CD4-positive, alpha-beta memory T cell (primary cell): ENCODE measurements around the gene CNDP1. TPM values are rescaled to one million over a fixed set of nuclear protein-coding genes. Genes with fewer than 3 reads are reported as not detected.

ENCODE experiments used
- CTCF ChIA-PET: fragments of 350-600 bp; sonication (Branson Sonifier 250); formaldehyde crosslinking; loops from one replicate; lab custom pipeline; 2021; ENCODE audit warnings: inconsistent platforms; ENCODE audit not compliant: partially characterized antibody; lab: Charles Lee
- POLR2A ChIA-PET: fragments of 350-600 bp; sonication (Branson Sonifier 250); formaldehyde crosslinking; loops from one replicate; lab custom pipeline; 2021; ENCODE audit not compliant: partially characterized antibody; lab: Charles Lee
- DNase-seq, 5 donors: peaks; one replicate each; pipeline versions ENCODE4 v3.0.0 to v3.0.0-alpha.2; 2020 to 2022; ENCODE audit warnings: mixed read lengths in 1 of 5
- H3K27ac ChIP-seq: one replicate; pipeline ENCODE4 v1.7.0; 2013; ENCODE audit warnings: low read depth, low read length
- H3K27me3 ChIP-seq: 2 replicates; pipeline ENCODE4 v1.7.0; 2013; ENCODE audit warnings: mild to moderate bottlenecking, low read length, moderate library complexity; ENCODE audit not compliant: insufficient read depth
- H3K36me3 ChIP-seq: 2 replicates; pipeline ENCODE4 v1.7.0; 2013; ENCODE audit warnings: mild to moderate bottlenecking, low read length, moderate library complexity; ENCODE audit not compliant: insufficient read depth
- H3K4me1 ChIP-seq: 2 replicates; pipeline ENCODE4 v1.7.0; 2013; ENCODE audit warnings: mild to moderate bottlenecking, low read length, moderate library complexity; ENCODE audit not compliant: insufficient read depth
- H3K4me3 ChIP-seq, 2 donors: one replicate each; pipeline ENCODE4 v1.7.0; 2013; ENCODE audit warnings: low read length in 2 of 2, mild to moderate bottlenecking in 1 of 2
- H3K9me3 ChIP-seq, 2 donors: one replicate each; pipeline ENCODE4 v1.7.0; 2013; ENCODE audit warnings: low read length in 2 of 2, control low read depth in 1 of 2; ENCODE audit not compliant: control insufficient read depth in 1 of 2
- H3K27ac Mint-ChIP-seq, 7 donors: one replicate each; pipeline ENCODE4 v1.8.0; 2020 to 2021; ENCODE audit warnings: mixed read lengths in 7 of 7, mild to moderate bottlenecking in 6 of 7, inconsistent platforms in 3 of 7, moderate library complexity in 3 of 7
- H3K27me3 Mint-ChIP-seq, 2 donors: one replicate each; pipeline ENCODE4 v1.8.0; 2020 to 2021; ENCODE audit warnings: mixed read lengths in 2 of 2
- H3K36me3 Mint-ChIP-seq, 2 donors: one replicate each; pipeline ENCODE4 v1.8.0; 2020 to 2021; ENCODE audit warnings: mixed read lengths in 2 of 2, inconsistent platforms in 1 of 2, mild to moderate bottlenecking in 1 of 2
- H3K4me1 Mint-ChIP-seq, 4 donors: one replicate each; pipeline ENCODE4 v1.8.0; 2020 to 2021; ENCODE audit warnings: mixed read lengths in 4 of 4, mild to moderate bottlenecking in 1 of 4
- H3K4me3 Mint-ChIP-seq, 8 donors: one replicate each; pipeline ENCODE4 v1.8.0; 2020 to 2021; ENCODE audit warnings: mixed read lengths in 8 of 8, mild to moderate bottlenecking in 7 of 8, moderate library complexity in 6 of 8, inconsistent platforms in 3 of 8
- H3K9me3 Mint-ChIP-seq, 8 donors: one replicate each; pipeline ENCODE4 v1.8.0; 2020 to 2021; ENCODE audit warnings: mixed read lengths in 8 of 8, mild to moderate bottlenecking in 5 of 8, inconsistent platforms in 3 of 8, moderate library complexity in 1 of 8
- intact Hi-C: fragments of 100-400 bp; cut with micrococcal nuclease; formaldehyde crosslinking; loops from one replicate; pipeline ENCODE4 v1.15.1; 2023
- polyA plus RNA-seq, 2 donors: library from polyadenylated mRNA; unstranded; fragments of 300-500 nt; fragmentation: Illumina TruSeq; gene quantifications; one replicate each; pipeline ENCODE4 v1.2.3, GENCODE V29; 2021
- total RNA-seq, 2 experiments: library from RNA; stranded (reverse); gene quantifications; one replicate each; pipeline ENCODE4 v1.2.3, GENCODE V29; 2021

Gene CNDP1
- total and polyA plus RNA-seq, 4 experiments from 2014 or later, result not detected

DNA sequence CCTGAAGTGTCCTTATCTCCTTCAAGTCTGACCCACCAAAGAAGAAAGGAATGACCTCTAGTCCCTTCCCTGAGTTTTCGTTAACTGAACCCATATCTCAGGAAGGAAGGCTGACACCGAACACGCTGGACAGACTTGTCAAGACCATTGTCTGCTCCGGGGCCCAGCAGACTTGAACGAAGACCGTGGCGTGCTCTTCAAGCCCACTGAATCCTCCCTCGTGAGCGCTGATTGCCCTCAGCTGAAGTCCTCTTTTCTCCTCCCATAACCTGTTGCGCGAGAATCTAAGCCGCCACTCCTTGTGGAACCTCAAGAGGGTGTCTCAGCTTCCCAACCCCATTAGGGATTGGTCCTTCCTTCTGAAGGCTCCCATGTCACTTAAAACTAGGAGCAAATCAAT lies 634 bp upstream of the CNDP1 start:
- intact Hi-C loops, result no loop called here
- H3K9me3 ChIP-seq, result no peaks in the 10 kb centered on the region
- Mint-ChIP-seq H3K4me1 (peaks cover 6 to 15% (median 10%) of the 10 kb centered on the region in 4 donors), H3K36me3 (no peaks in the 10 kb centered on the region), H3K4me3 (no peak overlapping the region), H3K9me3 (peaks cover 0 to 4% (median 0%) of the 10 kb centered on the region in 8 donors), H3K27me3 (peaks cover 3 to 4% of the 10 kb centered on the region in 2 donors), H3K27ac (no peak overlapping the region)
- CTCF ChIA-PET, result no interaction called here
- no peaks in the 10 kb centered on the region for H3K36me3 ChIP-seq
- POLR2A ChIA-PET, result no interaction called here
- peaks cover 8% of the 10 kb centered on the region for H3K4me1 ChIP-seq
- DNase-seq, result no peak
- H3K27me3 ChIP-seq, result no peaks in the 10 kb centered on the region
- H3K4me3 ChIP-seq, result no peak overlapping the region
- H3K27ac ChIP-seq, result no peak overlapping the region

DNA sequence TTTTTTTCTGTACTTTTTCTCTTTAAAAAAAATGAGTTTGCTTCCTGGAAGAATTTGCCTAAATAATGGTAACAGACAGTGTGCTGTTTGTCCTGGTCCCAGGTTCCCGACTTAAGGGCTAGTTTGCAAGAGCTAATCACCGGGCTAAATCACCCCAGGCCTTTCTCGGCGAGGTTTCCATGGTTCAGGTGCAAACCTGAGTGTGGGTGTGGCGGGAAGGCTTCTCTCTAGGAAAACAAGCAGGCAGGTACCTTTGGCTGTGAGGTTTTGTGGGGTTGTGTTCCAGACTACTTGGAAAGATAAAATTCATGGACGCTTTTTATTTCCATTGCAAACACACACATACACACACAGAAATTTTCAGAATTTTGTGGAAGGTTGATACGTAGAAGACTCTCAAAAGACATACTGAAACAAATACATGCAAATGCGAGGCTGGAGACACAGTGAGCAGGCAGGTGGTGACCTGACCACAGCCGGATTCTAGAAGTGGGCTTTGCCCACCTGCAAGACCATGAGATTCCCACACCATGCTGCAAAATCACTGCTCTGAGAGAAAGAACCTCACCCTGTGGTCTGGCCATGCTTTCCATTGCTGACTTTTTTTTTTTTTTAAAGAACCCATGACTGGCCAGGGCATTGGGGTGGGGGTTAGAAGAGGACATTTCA lies 815 bp downstream of the CNDP1 start:
- H3K36me3 ChIP-seq, result no peaks in the 10 kb centered on the region
- no peaks in the 10 kb centered on the region for H3K9me3 ChIP-seq
- Mint-ChIP-seq H3K27ac (no peak overlapping the region), H3K36me3 (no peaks in the 10 kb centered on the region), H3K9me3 (peaks cover 0 to 4% (median 0%) of the 10 kb centered on the region in 8 donors), H3K27me3 (peaks cover 3 to 4% of the 10 kb centered on the region in 2 donors), H3K4me3 (no peak overlapping the region), H3K4me1 (peaks cover 6 to 15% (median 10%) of the 10 kb centered on the region in 4 donors)
- intact Hi-C loops, result no loop called here
- no peak for DNase-seq
- H3K27me3 ChIP-seq, result no peaks in the 10 kb centered on the region
- peaks cover 8% of the 10 kb centered on the region for H3K4me1 ChIP-seq
- POLR2A ChIA-PET, result no interaction called here
- CTCF ChIA-PET, result no interaction called here
- no peak overlapping the region for H3K27ac ChIP-seq
- no peak overlapping the region for H3K4me3 ChIP-seq

DNA sequence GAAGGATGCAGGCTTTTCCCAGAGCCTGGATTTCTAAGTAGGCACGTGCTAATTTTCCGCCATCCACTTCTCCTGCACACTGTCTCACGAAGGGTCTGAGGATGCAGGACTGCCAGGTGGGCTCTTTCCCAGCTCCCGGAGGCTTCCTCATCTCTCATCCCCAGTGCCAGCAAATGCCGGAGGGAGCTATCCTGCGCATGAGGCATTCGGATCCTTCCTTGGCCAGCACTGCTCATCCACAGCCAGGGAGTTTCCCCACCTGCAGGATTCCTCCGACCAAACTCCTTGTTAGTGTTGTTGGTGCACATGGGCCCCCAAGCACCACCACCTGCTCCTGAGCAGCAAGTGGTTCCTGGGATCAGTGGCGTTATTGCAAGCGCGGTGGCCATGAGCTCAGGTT lies 5.0 kb downstream of the CNDP1 start:
- POLR2A ChIA-PET, result no interaction called here
- intact Hi-C loops, result no loop called here
- no peak for DNase-seq
- Mint-ChIP-seq H3K9me3 (peaks cover 0 to 4% (median 0%) of the 10 kb centered on the region in 8 donors), H3K27ac (no peak overlapping the region), H3K4me3 (no peak overlapping the region), H3K4me1 (peaks cover 6 to 15% (median 12%) of the 10 kb centered on the region in 4 donors), H3K36me3 (no peaks in the 10 kb centered on the region), H3K27me3 (peaks cover 3 to 7% of the 10 kb centered on the region in 2 donors)
- Histone ChIP-seq H3K4me3 (no peak overlapping the region), H3K36me3 (no peaks in the 10 kb centered on the region), H3K9me3 (no peaks in the 10 kb centered on the region), H3K4me1 (peaks cover 8% of the 10 kb centered on the region), H3K27ac (no peak overlapping the region), H3K27me3 (no peaks in the 10 kb centered on the region)
- CTCF ChIA-PET, result interaction anchor here (0.6 kb wide), 1 partner anchor 13 kb away, joined by 3 read pairs; no protein-coding TSS in a partner anchor

DNA sequence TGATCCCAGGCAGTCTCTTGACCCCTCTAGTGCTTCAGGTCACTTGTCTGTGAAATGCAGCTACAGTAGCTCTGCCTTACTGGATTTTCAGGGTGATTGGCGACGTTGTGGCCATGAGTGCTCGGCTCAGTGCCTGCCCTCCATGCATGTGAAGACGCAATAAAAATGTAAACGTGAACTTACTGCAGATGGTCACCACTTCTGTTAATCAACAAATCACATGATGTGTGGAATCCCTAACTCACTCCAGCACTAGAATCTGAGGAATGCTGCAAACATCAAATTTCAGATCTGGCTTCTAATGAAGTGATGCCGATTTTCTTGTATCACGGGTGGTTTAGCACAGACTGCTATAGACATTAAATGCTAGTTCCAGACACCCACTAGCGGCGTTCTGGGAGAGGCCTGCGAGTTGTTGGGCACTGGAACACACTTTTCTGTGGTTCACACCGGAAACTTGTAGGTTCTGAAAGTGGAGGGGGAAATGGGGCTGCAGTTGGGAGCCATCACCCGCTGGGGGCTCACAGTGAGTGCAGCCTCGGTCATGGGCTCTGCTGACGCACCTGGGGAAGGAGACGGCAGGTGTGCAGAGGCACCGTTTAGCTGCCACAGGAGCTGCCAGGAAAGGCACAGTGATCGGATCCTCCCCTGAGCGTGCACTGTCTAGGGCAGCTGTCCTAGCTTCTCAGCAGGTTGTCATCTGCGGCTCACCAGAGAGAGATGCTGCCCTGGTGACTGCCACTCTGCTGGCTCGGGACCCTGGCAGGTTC lies 6.5 kb downstream of the CNDP1 start:
- CTCF ChIA-PET, result interaction anchor here (1.9 to 2.3 kb wide), 2 partner anchors 10 to 199 kb away, joined by 6 to 14 read pairs; no protein-coding TSS in a partner anchor

DNA sequence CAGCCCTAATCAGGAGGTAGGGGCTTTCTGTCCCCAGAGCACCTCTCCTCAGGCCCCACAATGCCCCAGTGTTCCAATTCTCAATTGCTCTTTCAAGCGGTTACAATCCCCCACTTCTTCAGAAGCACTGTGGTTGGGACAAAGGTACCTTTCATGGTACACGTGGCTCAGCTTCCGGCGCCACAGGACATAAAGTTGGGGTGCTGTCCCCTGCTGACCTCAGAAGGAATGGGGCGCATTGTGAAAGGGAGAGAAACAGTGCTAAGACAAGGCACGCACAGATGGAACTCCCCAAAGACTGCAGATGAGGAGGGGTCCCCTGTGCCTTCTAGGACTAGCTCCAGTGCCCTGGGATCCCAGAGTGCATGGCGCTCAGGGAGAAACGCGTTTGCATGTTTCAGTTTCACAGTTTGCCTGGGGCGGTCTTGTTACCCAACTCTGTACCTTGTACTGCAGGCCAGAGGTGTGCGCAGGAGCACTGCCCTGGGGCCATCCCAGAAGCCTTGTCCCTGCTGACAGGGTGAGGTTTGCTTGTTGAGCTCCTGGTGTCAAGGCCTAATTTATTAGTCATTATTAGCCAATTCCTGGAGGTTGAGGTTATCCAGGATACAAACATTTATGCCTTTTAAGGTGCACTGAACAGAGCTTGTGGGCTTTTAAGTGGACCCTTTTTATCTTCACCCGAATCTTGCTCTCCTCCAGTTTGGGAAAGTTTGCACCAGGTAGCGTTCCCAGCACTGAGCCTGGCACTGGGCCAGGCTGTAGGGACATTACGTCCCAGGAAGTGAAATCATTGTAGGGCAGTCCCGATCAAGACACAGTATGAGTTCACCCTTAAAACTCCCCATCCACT lies 7.6 kb downstream of the CNDP1 start:
- intact Hi-C loops, result no loop called here
- no peak for DNase-seq
- Histone ChIP-seq H3K27ac (no peak overlapping the region), H3K4me1 (peaks cover 1% of the 10 kb centered on the region), H3K27me3 (no peaks in the 10 kb centered on the region), H3K4me3 (no peak overlapping the region), H3K9me3 (no peaks in the 10 kb centered on the region), H3K36me3 (no peaks in the 10 kb centered on the region)
- Mint-ChIP-seq H3K27me3 (peaks cover 0 to 5% of the 10 kb centered on the region in 2 donors), H3K4me3 (peak overlapping the region in 1 of 8 donors; percentile 31), H3K36me3 (no peaks in the 10 kb centered on the region), H3K4me1 (peaks cover 2 to 5% (median 4%) of the 10 kb centered on the region in 4 donors), H3K9me3 (peaks cover 0 to under 1% (median 0%) of the 10 kb centered on the region in 8 donors), H3K27ac (peak overlapping the region in 1 of 7 donors; percentile 18)
- CTCF ChIA-PET, result interaction anchor here (1.9 to 2.3 kb wide), 2 partner anchors 9 to 200 kb away, joined by 6 to 14 read pairs; no protein-coding TSS in a partner anchor
- POLR2A ChIA-PET, result no interaction called here

More for the DNA sequence above, 6.5 kb downstream of the CNDP1 start:
- H3K9me3 Mint-ChIP-seq, result peaks cover 0 to 4% (median 0%) of the 10 kb centered on the region in 8 donors
- no peak overlapping the region for H3K27ac Mint-ChIP-seq
- Histone ChIP-seq H3K27ac (no peak overlapping the region), H3K4me1 (peaks cover 8% of the 10 kb centered on the region), H3K36me3 (no peaks in the 10 kb centered on the region), H3K9me3 (no peaks in the 10 kb centered on the region), H3K27me3 (no peaks in the 10 kb centered on the region), H3K4me3 (no peak overlapping the region)
- H3K36me3 Mint-ChIP-seq, result no peaks in the 10 kb centered on the region
- peaks cover 6 to 15% (median 12%) of the 10 kb centered on the region in 4 donors for H3K4me1 Mint-ChIP-seq
- peaks cover 3 to 9% of the 10 kb centered on the region in 2 donors for H3K27me3 Mint-ChIP-seq
- peak overlapping the region in 1 of 8 donors; percentile 61 for H3K4me3 Mint-ChIP-seq
- DNase-seq, result peak in 1 of 5 donors; percentile 6
- intact Hi-C loops, result no loop called here
- POLR2A ChIA-PET, result no interaction called here

DNA sequence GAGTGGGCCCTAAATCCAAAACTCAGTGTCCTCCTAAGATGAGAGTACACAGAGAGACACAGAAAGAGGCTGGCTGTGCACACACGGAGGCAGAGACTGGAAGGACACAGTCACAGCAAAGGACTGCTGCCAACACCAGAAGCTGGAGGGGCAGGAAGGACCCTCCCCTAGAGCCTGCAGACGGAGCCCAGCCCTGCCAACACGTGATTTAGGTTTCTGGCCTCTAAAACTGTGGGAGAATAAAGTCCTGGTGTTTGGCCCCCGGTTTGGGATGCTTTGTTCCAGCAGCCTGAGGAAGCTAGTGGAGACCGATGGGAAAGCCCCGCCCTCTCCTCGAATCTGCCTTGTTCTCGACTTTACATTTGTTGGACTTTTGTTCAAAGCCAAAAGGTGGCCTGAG lies 10.6 kb downstream of the CNDP1 start:
- peaks cover 0 to 2% (median 0%) of the 10 kb centered on the region in 4 donors for H3K4me1 Mint-ChIP-seq
- intact Hi-C loops, result no loop called here
- no peak overlapping the region for H3K4me3 Mint-ChIP-seq
- peaks cover 0 to 5% of the 10 kb centered on the region in 2 donors for H3K27me3 Mint-ChIP-seq
- H3K27ac ChIP-seq, result no peak overlapping the region
- POLR2A ChIA-PET, result no interaction called here
- CTCF ChIA-PET, result no interaction called here
- H3K36me3 Mint-ChIP-seq, result no peaks in the 10 kb centered on the region
- no peak for DNase-seq
- H3K9me3 ChIP-seq, result no peaks in the 10 kb centered on the region
- H3K27ac Mint-ChIP-seq, result no peak overlapping the region
- H3K9me3 Mint-ChIP-seq, result peaks cover 0 to 14% (median 6%) of the 10 kb centered on the region in 8 donors
- no peaks in the 10 kb centered on the region for H3K36me3 ChIP-seq
- H3K4me1 ChIP-seq, result no peaks in the 10 kb centered on the region
- no peak overlapping the region for H3K4me3 ChIP-seq
- no peaks in the 10 kb centered on the region for H3K27me3 ChIP-seq
